Endodermal cell (in vitro differentiated cells): ENCODE measurements around the gene CATSPER4. TPM values are rescaled to one million over a fixed set of nuclear protein-coding genes. Genes with fewer than 3 reads are reported as not detected.

Source experiments
- DNase-seq: peaks from one replicate; pipeline ENCODE4 v3.0.0-alpha.2; 2017
- H3K27ac ChIP-seq: 2 replicates; pipeline ENCODE4 v1.5.1; 2013; ENCODE audit warnings: mild to moderate bottlenecking, low read depth, low read length, moderate library complexity
- H3K27me3 ChIP-seq: 2 replicates; pipeline ENCODE4 v1.6.1; 2013; ENCODE audit warnings: mild to moderate bottlenecking, low read length, moderate library complexity; ENCODE audit not compliant: insufficient read depth, control insufficient read depth, poor library complexity, severe bottlenecking
- H3K36me3 ChIP-seq: 2 replicates; pipeline ENCODE4 v1.7.0; 2013; ENCODE audit warnings: mild to moderate bottlenecking, low read length, moderate library complexity; ENCODE audit not compliant: control insufficient read depth, insufficient read depth
- H3K4me1 ChIP-seq: one replicate; pipeline ENCODE4 v1.7.0; 2013; ENCODE audit warnings: low read length; ENCODE audit not compliant: control insufficient read depth, insufficient read depth
- H3K4me3 ChIP-seq: 2 replicates; pipeline ENCODE4 v1.5.1; 2013; ENCODE audit warnings: mild to moderate bottlenecking, low read length, moderate library complexity
- H3K9ac ChIP-seq: 2 replicates; pipeline ENCODE4 v1.6.1; 2013; ENCODE audit warnings: mild to moderate bottlenecking, low read length, moderate library complexity; ENCODE audit not compliant: poor library complexity, severe bottlenecking; ENCODE audit errors: extremely low read depth
- H3K9me3 ChIP-seq: 2 replicates; pipeline ENCODE4 v1.6.1; 2013; ENCODE audit warnings: mild to moderate bottlenecking, low read length, moderate library complexity; ENCODE audit not compliant: control insufficient read depth
- H3K27ac Mint-ChIP-seq: 2 replicates; pipeline ENCODE4 v1.8.0; 2020; ENCODE audit warnings: mixed read lengths
- H3K27me3 Mint-ChIP-seq: 2 replicates; pipeline ENCODE4 v1.8.0; 2021; ENCODE audit warnings: mild to moderate bottlenecking, mixed read lengths; ENCODE audit not compliant: insufficient read depth
- H3K36me3 Mint-ChIP-seq: 2 replicates; pipeline ENCODE4 v1.8.0; 2020; ENCODE audit warnings: low read depth, mixed read lengths
- H3K4me1 Mint-ChIP-seq: 2 replicates; pipeline ENCODE4 v1.8.0; 2020; ENCODE audit warnings: mixed read lengths
- H3K4me3 Mint-ChIP-seq: 2 replicates; pipeline ENCODE4 v1.8.0; 2020; ENCODE audit warnings: mild to moderate bottlenecking, moderate library complexity, mixed read lengths
- H3K9me3 Mint-ChIP-seq: 2 replicates; pipeline ENCODE4 v1.8.0; 2020; ENCODE audit warnings: mild to moderate bottlenecking, mixed read lengths
- CTCF ChIP-seq: fragments of 200-600 bp; sonication (generic); conservative IDR thresholded peaks from 2 replicates; pipeline ENCODE4 v1.5.0; 2021; ENCODE audit warnings: antibody characterized with exemption, mild to moderate bottlenecking
- WGBS, 2 experiments: methylation state at CpG; one replicate each; pipeline versions ENCODE4 v1.1.5 to v1.1.7; 2013; ENCODE audit warnings: missing lambda C conversion rate in 2 of 2, mixed read lengths in 1 of 2; ENCODE audit not compliant: insufficient coverage in 1 of 2, insufficient read length in 1 of 2; 5-methylcytosine and 5-hydroxymethylcytosine counted together
- total RNA-seq, 2 donors: library from RNA; stranded (reverse); fragmentation: NEBNext Ultra II Directional in 1 of 2; extraction: Animal tissue kit (Norgen Biotek cat#: 25700) in 1 of 2; gene quantifications; 2 replicates in 1 of 2; 3 replicates in 1 of 2; pipeline ENCODE4 v1.2.1, GENCODE V29; 2021

Gene CATSPER4
- total RNA-seq, 2 donors from 2014 or later = 0.20 to 0.35 TPM

DNA sequence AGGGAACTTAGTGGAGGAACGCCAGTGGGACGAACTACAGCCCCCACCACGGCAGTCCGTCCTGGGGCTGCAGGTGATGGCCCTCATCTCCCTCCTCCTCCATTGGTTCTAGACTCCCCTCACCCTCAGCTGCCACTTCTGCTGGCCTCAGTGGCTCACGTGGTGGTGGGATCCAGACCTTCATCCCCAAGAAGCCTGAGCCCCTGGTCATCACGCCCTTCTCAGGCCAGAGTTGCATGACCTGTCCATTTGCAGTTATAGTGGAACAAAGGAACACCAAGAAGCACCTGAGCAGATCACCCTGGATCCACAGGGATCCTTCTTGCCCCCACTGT lies 44.5 kb upstream of the CATSPER4 start:
- DNase-seq = no peak
- H3K36me3 ChIP-seq = no peaks in the 10 kb centered on the region
- WGBS, 2 experiments = 67% methylated on average over 6 of the region's 6 CpGs
- H3K4me1 ChIP-seq = no peaks in the 10 kb centered on the region
- H3K9ac ChIP-seq = no peak overlapping the region
- TF ChIP-seq CTCF = no peak
- Mint-ChIP-seq H3K27me3 (peaks cover 55% of the 10 kb centered on the region), H3K36me3 (no peaks in the 10 kb centered on the region), H3K9me3 (no peaks in the 10 kb centered on the region), H3K4me1 (no peaks in the 10 kb centered on the region), H3K4me3 (no peak overlapping the region), H3K27ac (no peak overlapping the region)
- no peak overlapping the region for H3K27ac ChIP-seq
- no peak overlapping the region for H3K4me3 ChIP-seq
- H3K27me3 ChIP-seq = peaks cover 9% of the 10 kb centered on the region
- no peaks in the 10 kb centered on the region for H3K9me3 ChIP-seq

DNA sequence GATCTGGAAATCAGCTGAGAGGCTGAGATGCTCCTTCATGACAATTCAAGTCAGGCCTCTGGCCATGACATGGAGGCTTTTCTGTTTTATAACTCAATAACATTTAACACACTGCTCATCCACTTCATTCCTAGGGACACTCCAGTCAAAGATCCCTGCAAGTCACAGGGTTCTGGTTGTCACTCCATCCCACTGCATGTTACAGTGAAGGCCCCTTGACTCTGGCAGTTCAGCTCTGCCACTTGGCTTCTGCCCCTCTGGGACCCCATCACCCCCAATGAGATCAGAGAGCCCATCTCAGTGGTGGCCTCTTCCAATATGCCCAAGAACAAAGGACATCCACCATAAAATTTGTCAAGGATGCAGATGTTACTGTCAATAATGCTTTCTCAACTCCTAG lies 41.5 kb upstream of the CATSPER4 start:
- Histone ChIP-seq H3K4me1 (no peaks in the 10 kb centered on the region), H3K9me3 (no peaks in the 10 kb centered on the region), H3K4me3 (no peak overlapping the region), H3K9ac (no peak overlapping the region), H3K27ac (no peak overlapping the region), H3K36me3 (no peaks in the 10 kb centered on the region), H3K27me3 (peaks cover 18% of the 10 kb centered on the region)
- peaks cover 74% of the 10 kb centered on the region for H3K27me3 Mint-ChIP-seq
- no peaks in the 10 kb centered on the region for H3K4me1 Mint-ChIP-seq
- no peak for TF ChIP-seq CTCF
- no peaks in the 10 kb centered on the region for H3K9me3 Mint-ChIP-seq
- no peak for DNase-seq
- no peak overlapping the region for H3K27ac Mint-ChIP-seq
- H3K4me3 Mint-ChIP-seq = no peak overlapping the region
- H3K36me3 Mint-ChIP-seq = no peaks in the 10 kb centered on the region

DNA sequence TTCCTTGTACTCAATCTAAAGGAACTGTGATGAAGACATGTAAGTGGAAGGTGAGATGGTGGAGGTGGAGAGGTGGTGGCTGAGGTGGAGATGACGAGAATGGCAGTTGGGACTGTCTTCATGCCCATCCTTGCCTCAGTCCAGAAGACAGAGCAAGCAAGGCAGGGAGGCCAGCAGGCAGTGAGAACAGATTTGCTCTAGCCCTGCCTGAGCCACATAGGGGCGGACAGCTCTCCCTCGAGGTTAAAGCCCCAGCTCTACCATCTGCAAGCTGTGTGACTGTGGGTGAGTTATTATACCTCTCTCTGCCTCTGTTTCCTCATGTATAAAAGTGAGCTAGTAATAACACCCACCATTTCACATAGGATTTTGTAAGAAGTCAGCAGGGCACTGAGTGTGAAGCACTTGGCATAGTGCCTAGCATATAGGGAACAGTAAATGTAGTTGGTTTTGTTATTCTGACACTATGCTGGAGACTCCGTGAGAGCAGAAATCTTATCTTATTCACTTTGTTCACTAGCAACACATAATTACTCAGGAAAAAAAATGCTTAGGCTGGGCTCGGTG lies 36.4 kb upstream of the CATSPER4 start:
- 76 to 100% methylated on average over 1 to 5 of the region's 5 CpGs for WGBS, 2 experiments
- Histone ChIP-seq H3K27ac (no peak overlapping the region), H3K36me3 (no peaks in the 10 kb centered on the region), H3K27me3 (peaks cover 23% of the 10 kb centered on the region), H3K4me1 (peaks cover 7% of the 10 kb centered on the region), H3K9ac (no peak overlapping the region), H3K4me3 (no peak overlapping the region), H3K9me3 (no peaks in the 10 kb centered on the region)
- peak; percentile 49 for DNase-seq
- no peaks in the 10 kb centered on the region for H3K9me3 Mint-ChIP-seq
- no peak overlapping the region for H3K27ac Mint-ChIP-seq
- peaks cover 35% of the 10 kb centered on the region for H3K4me1 Mint-ChIP-seq
- no peak for TF ChIP-seq CTCF
- H3K4me3 Mint-ChIP-seq = no peak overlapping the region
- peaks cover 79% of the 10 kb centered on the region for H3K27me3 Mint-ChIP-seq
- H3K36me3 Mint-ChIP-seq = no peaks in the 10 kb centered on the region
